Measurements from ENCODE around the gene GLDN.
"Not testable (repeated sequence)": the region's sequence is repeated elsewhere in the genome, so short reads cannot be mapped to it uniquely, and the experiment has no call there.

Gene GLDN

DNA sequence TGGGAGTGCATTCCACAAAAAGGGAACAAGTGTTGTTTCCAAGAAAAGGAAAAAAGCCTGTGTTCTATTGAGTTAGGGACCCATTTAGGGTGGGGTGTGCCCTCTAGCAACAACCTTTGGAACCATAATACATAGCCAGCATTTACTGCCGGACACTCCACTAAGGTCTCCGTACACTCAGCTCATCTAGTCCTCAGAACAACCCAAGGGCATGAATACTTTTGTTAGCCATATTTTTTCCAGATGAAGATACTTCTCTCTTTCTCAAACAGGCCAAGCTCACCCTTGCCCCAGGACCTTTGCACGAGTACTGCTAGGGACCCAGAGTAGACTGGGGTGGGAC is 46.2 kb downstream of the GLDN start:
- no peak for DNase-seq (ENCODE audit: low read depth)

DNA sequence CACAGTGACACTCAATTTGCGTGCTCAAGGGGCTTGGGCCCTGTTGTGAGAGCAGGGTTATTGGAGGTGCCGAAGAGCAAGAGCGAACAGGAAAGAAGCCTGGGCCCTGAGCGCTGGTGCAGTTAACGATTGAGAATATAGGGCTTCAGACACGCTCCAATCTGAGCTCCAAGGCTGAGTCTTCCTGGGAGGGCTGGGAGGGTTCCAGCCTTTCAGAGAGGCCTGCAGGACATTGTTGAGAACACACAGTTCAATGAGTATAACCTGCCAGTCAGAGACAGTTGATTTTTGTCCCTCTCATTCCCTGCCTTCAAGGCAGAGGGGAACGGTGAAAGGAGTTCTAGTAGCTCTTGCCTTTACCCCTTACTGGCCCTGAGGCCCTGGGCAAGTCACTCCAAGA is 47.3 kb downstream of the GLDN start:
- DNase-seq (ENCODE audit: low read depth): no peak

DNA sequence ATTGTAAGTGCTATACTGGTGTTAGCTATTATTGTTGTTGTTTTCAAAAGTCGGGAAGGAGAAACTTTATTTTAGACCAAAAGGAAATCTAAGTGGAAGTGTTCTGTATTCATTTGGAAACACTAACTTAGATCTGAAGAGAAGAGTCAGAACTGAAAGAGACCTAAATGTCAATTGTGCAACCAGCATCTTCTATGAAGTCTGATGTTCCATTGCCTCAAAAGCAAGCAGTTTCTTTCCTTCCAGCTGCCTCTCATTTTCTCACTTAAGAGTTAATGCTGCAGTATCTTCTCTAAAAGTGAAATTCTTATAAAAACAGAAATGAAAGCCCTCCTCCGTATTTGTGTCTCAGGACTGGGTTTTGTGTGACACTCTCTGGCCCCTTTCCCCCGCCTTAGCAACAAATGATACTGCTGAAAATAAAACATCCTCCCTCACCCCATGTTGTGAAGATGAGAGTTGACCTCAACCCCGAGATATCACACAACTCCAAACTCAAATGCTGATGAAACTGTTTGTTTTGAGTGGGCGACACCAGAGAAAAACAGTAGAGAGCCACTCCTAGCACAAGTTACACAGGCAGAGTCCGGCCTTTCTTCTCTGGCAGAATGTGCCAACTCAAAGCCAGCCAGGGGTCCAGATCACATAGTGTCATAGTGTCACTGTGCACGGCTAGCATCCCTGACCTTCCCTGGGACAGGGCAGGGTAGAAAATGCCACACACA is 48.9 kb downstream of the GLDN start:
- DNase-seq (ENCODE audit: low read depth): no peak

DNA sequence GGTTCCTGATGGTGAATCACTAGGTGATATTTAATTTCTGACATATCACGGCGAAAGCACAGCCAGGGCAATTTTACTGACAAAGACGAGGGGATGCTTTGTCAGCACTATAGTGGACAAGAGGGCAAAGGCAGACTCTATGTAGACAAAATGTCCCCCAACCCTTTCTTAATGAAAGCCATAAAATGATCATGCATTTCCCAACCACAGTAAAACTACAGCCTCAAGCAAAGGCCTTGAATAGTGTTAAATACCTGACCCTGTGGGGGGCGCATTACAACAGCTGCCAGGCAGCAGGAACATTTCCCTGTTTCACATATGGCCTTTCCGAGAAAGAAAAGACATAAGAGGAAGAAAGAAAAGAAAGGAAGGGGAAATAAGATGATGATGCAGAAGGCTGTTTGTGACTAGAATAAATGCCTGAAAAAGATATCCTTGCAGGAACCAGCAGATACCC is 49.5 kb downstream of the GLDN start:
- no peak for DNase-seq (ENCODE audit: low read depth)

DNA sequence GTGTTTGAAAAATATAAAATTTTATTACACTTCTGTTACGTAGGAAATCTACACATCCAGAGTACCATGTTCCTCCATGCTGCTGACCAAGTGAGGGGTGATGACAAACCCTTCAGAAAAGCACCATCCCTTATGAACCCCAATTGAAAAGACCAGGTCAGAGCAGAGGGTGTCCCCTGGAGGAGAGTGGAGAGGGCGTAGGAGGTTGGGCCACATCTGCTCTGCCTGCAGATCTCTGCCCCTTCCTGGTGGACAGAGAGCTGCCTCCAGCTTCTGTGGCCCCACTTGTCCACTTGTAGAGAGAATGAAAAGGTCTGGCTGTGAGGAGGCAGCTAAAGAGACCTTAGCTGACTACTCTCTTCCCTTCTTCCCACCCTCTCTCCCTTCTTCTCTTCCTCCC is 55.5 kb downstream of the GLDN start:
- no peak for DNase-seq (ENCODE audit: low read depth)

DNA sequence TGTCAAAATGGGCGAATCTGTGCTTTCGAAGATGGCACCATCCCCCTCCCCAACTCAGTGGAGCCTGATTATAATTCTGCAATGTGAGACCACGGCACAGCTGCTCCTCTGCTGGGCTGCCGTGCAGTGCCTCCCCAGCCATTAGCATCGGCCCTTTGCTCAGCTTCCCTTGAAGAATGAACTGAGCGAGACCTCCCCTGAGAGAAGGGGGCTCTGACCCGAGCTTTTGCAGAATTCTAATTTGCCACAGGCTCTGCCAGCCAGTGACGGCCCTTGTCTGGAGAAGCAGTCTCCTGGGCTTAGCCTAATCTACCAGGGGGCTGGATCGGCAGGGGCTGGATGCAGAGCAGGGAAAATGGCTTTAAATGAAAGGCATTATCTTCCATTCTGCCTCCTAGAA is 57.2 kb downstream of the GLDN start:
- no peak for DNase-seq (ENCODE audit: low read depth)

GRCh38 chr15:51401051-51401780 is 59.8 kb downstream of the GLDN start:
- no peak for DNase-seq (ENCODE audit: low read depth)

GRCh38 chr15:51401872-51402517 is 60.5 kb downstream of the GLDN start:
- no peak for DNase-seq (ENCODE audit: low read depth)

DNA sequence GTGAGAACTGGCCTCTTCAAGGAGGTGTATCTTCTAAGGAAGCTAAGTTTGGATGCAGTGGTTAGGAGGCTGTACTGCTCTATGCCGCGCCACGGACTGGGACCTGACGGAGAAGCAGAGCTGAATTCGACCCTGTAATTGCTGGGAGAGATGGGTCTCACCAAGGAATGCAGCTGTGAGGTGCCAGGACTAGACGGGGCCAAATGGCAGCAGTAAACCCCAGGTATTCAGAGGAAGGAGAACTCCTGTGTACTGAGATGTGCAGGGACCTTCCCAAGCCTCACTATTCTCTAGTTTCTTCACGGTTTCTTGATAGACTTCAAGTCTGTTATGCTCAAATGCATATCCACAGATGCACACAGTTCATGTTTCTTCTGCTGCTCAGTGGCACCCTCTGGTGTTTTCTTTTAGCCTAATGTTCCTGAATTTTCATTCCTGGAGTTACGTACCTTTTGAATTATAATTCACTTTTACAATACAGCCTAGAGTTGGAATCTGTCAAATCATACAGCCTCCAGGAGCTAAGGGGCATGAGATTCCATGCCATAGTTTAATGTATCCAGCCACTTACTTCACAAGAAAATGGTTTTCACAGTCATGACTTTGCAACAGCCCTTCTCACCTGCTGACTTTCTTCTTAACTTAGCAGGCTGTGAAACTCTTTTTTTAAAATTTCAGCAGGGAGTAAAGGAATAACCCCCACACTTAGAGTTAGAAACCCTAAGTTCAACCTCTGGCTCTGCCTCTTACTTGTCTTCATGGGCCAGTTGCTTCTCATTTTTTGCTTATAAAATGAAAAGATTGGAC is 61.8 kb downstream of the GLDN start:
- DNase-seq (ENCODE audit: low read depth): no peak

DNA sequence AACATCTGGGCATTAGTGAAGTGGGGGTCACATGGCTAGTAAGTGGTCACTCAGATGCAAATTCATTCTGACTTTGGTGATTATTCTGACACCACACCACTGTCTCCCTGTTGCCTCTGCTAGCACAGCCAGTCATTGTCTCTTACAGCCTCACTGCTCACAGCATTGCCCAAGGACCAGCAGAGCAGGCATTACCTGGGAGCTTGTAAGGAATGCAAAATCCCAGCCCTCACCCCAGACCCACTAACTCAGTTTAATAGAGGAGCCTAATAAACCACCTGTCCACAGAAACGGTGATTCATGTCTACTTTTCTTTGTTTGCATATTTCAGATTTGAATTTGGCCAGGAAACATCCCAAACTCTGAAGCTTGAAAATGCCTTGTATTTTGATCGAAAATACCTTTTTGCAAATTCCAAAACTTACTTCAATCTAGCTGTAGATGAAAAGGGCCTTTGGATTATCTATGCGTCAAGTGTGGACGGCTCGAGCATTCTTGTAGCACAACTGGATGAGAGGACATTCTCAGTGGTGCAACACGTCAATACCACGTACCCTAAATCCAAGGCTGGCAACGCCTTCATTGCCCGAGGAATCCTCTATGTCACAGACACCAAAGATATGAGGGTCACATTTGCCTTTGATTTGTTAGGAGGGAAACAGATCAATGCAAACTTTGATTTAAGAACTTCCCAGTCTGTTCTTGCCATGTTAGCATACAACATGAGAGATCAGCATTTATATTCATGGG is 62.7 kb downstream of the GLDN start:
- no peak for DNase-seq (ENCODE audit: low read depth)

DNA sequence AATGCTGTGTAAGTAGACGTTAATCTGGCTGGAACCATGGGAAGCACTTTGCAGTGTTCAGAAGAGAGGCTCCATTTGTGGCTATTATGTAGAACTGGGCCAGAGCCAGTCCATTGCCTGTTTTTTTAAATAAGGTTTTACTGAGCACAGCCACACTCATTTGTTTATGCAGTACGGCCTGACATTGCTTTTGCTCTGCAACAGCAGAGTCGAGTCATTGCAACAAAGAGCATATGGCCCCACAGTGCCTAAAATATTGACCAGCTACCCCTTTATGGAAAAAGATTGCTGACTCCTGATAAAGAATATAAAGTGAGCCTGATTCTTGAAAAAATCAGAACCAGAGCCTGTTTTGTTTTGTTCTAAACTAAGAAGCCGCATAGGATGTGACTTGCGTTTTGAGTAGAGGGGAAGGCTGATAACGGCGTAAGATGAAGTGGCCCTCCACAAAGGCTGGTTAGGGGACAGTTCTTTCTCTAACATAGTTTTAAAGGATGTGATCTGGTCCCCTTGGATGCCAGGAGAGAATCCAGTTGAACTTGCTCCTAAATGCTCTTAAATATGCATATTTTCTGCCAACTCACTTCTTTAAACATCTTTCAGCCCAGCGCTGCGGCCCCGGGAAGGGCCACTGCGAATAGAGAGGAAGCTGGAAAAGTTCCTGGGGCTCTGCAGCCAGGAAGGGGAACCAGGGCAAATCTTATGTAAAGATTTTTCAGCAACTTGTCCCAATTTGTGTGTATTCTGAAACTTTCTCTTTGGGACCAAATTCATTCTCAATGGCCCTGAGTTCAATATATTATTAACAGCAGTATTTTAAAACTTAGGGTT is 64.5 kb downstream of the GLDN start:
- no peak for DNase-seq (ENCODE audit: low read depth)

DNA sequence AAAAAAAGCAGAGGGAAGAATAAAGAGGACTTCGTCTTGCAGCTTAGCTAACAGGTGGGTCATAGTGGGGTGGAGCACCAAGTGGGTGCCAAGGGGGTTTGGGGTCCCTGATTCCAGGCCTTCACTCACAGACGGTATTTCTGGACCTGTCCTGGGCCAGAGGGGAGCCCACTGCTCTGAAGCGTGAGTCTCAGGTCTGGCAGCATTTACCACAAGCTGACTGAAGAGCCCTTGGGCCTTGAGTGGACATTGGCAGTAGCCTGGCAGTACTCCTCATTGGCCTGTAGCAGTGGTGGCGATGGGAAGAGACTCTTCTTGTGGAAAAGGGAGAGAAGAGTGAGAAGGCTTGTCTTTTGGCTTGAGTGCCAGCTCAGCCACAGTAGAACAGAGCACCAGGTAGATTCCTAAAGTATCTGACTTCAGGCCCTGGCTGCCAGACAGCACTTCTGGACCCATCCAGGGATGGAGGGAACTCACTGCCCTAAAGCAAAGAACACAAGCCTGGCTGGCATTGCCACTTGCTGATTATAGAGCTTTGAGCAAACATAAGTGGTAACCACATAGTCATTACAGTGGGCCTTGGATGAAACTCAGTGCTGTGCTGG is 72.9 kb downstream of the GLDN start:
- no peak for DNase-seq (ENCODE audit: low read depth)

- DNase-seq (ENCODE audit: low read depth): no peak
Observed at GRCh38 chr15:51416129-51416528, 74.7 kb downstream of the GLDN start.

- DNase-seq (ENCODE audit: low read depth): not testable (repeated sequence)
Observed at GRCh38 chr15:51423040-51423439, 81.6 kb downstream of the GLDN start.

DNA sequence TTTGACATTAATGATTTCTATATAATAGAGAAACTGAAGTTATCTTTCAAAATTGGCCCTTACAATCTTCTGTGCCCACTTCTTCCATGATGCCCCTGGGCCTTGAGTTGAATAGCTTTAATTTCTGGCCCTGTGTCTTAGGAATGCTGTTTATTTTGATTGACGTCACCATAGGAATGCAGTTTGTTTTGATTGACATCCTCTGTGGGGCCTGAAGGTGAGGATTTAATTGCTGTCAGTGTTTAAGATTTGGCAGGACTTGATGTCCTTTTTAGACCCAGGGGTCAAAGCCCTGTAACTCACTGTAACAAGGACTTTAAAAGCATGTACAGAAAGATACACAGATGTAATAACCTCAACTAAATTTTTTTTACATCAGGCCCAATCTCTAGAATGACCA is 83.3 kb downstream of the GLDN start:
- DNase-seq (ENCODE audit: low read depth): no peak

DNA sequence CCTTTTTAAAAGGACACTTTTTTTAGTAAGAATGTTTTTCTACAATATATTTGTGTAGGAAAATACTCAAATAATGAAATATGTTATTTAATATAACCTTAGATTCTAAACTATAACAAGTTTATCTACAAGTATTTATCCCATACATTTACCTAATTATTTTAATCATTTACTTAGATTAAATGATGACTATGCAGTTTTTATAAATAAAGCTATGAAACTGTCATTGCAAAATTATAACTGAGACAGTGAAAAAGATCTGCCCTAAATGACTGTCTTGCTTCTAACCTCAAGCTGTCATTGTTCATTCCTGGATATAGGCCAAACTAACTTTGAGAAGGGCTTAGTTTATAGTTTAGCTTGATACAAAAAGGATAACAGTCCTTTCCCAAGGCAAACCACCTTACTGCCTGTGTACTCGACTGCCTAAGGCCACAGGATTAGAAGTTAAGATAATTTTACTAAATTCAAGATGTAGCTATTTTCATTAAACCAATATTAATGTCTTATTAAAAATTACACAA is 84.1 kb downstream of the GLDN start:
- no peak for DNase-seq (ENCODE audit: low read depth)

- DNase-seq (ENCODE audit: low read depth): no peak
Observed at GRCh38 chr15:51438526-51438925, 97.1 kb downstream of the GLDN start.

DNA sequence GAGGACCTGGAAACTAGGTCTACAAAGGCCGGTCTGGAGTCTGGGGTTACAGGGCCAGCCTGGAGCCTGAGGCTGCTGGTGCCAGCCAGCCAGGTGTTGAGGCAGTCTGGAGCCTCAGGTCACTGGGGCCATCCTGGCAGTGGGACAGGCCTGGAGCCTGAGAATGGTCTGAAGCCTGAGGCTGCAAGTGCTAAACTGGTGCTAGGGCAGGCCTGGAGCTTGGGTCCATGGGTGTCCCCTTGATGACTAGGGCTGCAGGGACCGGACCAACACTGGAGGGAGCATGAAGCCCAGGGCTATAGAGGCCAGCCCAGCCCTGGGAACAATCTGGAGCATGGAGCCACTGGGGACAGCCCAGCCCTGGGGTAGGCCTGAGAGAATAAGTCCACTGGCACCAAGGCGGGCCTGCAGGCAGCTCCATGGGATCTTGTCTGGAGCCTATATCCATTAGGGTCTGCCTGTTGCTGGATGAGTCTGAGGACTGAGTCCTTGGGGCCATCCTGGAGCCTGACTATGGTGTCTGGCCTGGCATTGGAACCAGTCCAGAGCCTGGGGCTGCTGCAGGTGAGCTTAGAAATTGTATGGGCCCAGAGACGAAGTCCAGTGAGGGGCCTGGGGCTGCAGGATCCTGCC is 101.9 kb downstream of the GLDN start:
- DNase-seq (ENCODE audit: low read depth): no peak

- no peak for DNase-seq (ENCODE audit: low read depth)
Observed at GRCh38 chr15:51444112-51444511, 102.7 kb downstream of the GLDN start.

- no peak for DNase-seq (ENCODE audit: low read depth)
Observed at GRCh38 chr15:51444807-51445206, 103.4 kb downstream of the GLDN start.

Measured in activated T-cell treated with anti-CD3 and anti-CD28 coated beads for 1 hour (primary cell).